SK-N-SH (cell line): ENCODE measurements around the gene PKP4.

Experiments used
- CHD2 ChIP-seq: fragments of 150-350 bp; IDR thresholded peaks from 2 replicates; pipeline ENCODE4 v1.6.1; 2018; ENCODE audit warnings: low read length; ENCODE audit not compliant: partially characterized antibody
- CTCF ChIP-seq: fragments of 200-600 bp; sonication (generic); IDR thresholded peaks from 2 replicates; pipeline ENCODE4 v1.6.1; 2017; ENCODE audit warnings: antibody characterized with exemption, mild to moderate bottlenecking, moderate library complexity
- ELF1 ChIP-seq: IDR thresholded peaks from 2 replicates; pipeline ENCODE4 v1.4.0; 2012
- EP300 ChIP-seq, 2 experiments: IDR thresholded peaks; 2 replicates each; pipeline versions ENCODE4 v1.4.0 to v1.6.1; 2012; ENCODE audit warnings: borderline replicate concordance in 1 of 2, low read depth in 1 of 2, low read length in 1 of 2
- GABPA ChIP-seq: IDR thresholded peaks from 2 replicates; pipeline ENCODE4 v1.4.0; 2012; ENCODE audit warnings: low read depth, mild to moderate bottlenecking
- NFIC ChIP-seq: IDR thresholded peaks from 2 replicates; pipeline ENCODE4 v1.4.0; 2012; ENCODE audit warnings: borderline replicate concordance
- POLR2AphosphoS5 ChIP-seq: IDR thresholded peaks from 2 replicates; pipeline ENCODE4 v1.6.1; 2012; ENCODE audit warnings: low read depth, low read length
- YY1 ChIP-seq: IDR thresholded peaks from 2 replicates; pipeline ENCODE4 v1.4.0; 2012; ENCODE audit warnings: low read depth, mild to moderate bottlenecking
- TF ChIP-seq, protein P1 (sequence below): IDR thresholded peaks from 2 replicates; pipeline ENCODE4 v1.6.1; 2012; ENCODE audit warnings: mild to moderate bottlenecking, low read depth, low read length, moderate library complexity
- TF ChIP-seq, protein P2 (sequence below): IDR thresholded peaks from 2 replicates; pipeline ENCODE4; 2012

- TF ChIP-seq CTCF, result no peak
- no peak for TF ChIP-seq EP300 (IDR thresholded peaks at IDR 0.05; ENCODE audit: borderline replicate concordance in 1 of 2, low read depth in 1 of 2, low read length in 1 of 2)
- TF ChIP-seq, protein P1, sequence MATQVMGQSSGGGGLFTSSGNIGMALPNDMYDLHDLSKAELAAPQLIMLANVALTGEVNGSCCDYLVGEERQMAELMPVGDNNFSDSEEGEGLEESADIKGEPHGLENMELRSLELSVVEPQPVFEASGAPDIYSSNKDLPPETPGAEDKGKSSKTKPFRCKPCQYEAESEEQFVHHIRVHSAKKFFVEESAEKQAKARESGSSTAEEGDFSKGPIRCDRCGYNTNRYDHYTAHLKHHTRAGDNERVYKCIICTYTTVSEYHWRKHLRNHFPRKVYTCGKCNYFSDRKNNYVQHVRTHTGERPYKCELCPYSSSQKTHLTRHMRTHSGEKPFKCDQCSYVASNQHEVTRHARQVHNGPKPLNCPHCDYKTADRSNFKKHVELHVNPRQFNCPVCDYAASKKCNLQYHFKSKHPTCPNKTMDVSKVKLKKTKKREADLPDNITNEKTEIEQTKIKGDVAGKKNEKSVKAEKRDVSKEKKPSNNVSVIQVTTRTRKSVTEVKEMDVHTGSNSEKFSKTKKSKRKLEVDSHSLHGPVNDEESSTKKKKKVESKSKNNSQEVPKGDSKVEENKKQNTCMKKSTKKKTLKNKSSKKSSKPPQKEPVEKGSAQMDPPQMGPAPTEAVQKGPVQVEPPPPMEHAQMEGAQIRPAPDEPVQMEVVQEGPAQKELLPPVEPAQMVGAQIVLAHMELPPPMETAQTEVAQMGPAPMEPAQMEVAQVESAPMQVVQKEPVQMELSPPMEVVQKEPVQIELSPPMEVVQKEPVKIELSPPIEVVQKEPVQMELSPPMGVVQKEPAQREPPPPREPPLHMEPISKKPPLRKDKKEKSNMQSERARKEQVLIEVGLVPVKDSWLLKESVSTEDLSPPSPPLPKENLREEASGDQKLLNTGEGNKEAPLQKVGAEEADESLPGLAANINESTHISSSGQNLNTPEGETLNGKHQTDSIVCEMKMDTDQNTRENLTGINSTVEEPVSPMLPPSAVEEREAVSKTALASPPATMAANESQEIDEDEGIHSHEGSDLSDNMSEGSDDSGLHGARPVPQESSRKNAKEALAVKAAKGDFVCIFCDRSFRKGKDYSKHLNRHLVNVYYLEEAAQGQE, result no peak
- no peak for TF ChIP-seq GABPA
- TF ChIP-seq POLR2AphosphoS5, result no peak
- no peak for TF ChIP-seq YY1
- no peak for TF ChIP-seq NFIC
- TF ChIP-seq, protein P2, sequence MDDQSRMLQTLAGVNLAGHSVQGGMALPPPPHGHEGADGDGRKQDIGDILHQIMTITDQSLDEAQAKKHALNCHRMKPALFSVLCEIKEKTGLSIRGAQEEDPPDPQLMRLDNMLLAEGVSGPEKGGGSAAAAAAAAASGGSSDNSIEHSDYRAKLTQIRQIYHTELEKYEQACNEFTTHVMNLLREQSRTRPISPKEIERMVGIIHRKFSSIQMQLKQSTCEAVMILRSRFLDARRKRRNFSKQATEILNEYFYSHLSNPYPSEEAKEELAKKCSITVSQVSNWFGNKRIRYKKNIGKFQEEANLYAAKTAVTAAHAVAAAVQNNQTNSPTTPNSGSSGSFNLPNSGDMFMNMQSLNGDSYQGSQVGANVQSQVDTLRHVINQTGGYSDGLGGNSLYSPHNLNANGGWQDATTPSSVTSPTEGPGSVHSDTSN, result no peak
- no peak for TF ChIP-seq CHD2
- no peak for TF ChIP-seq ELF1
Measured at GRCh38 chr2:158579928-158580327, 123.2 kb downstream of the PKP4 start.
